Tibial artery (tissue), 4 donors: ENCODE results near the gene USP10.

Experiments
- DNase-seq, 2 donors: peaks; one replicate each; pipeline ENCODE4 v3.0.0-alpha.2; 2019
- H3K27ac ChIP-seq, 2 donors: fragments of 200-600 bp; sonication (generic) in 1 of 2; 1 replicate in 1 of 2; 2 replicates in 1 of 2; pipeline ENCODE4 v1.5.1; 2018 to 2019; ENCODE audit warnings: mild to moderate bottlenecking in 1 of 2
- H3K27me3 ChIP-seq, 2 donors: fragments of 200-600 bp; sonication (generic) in 1 of 2; one replicate each; pipeline versions ENCODE4 v1.5.1 to v1.6.0; 2016 to 2019
- H3K36me3 ChIP-seq, 3 donors: fragments of 200-600 bp; sonication (generic) in 2 of 3; one replicate each; pipeline ENCODE4 v1.5.1; 2016 to 2019; ENCODE audit warnings: mild to moderate bottlenecking in 2 of 3
- H3K4me1 ChIP-seq, 4 donors: fragments of 200-600 bp; sonication (generic) in 2 of 4; 1 replicate in 3 of 4; 2 replicates in 1 of 4; pipeline ENCODE4 v1.5.1; 2016 to 2019
- H3K4me3 ChIP-seq, 2 donors: fragments of 200-600 bp; sonication (generic) in 1 of 2; 1 replicate in 1 of 2; 2 replicates in 1 of 2; pipeline ENCODE4 v1.5.1; 2018 to 2019; ENCODE audit warnings: mild to moderate bottlenecking in 2 of 2
- H3K9me3 ChIP-seq, 3 donors: fragments of 200-600 bp; sonication (generic) in 1 of 3; one replicate each; pipeline ENCODE4 v1.5.1; 2016 to 2019
- intact Hi-C: fragments of 100-400 bp; cut with DNase I; formaldehyde crosslinking; loops from one replicate; pipeline ENCODE4 v1.15.0; 2023; ENCODE audit warnings: low total_unique reads
- TF ChIP-seq, protein P1 (sequence below), 2 experiments: fragments of 200-600 bp in 1 of 2; fragments of 450-650 bp in 1 of 2; IDR thresholded peaks; one replicate each; pipeline ENCODE4 v1.5.1; 2017 to 2019; ENCODE audit warnings: antibody characterized with exemption in 2 of 2, mild to moderate bottlenecking in 1 of 2, moderate library complexity in 1 of 2

Gene USP10

DNA sequence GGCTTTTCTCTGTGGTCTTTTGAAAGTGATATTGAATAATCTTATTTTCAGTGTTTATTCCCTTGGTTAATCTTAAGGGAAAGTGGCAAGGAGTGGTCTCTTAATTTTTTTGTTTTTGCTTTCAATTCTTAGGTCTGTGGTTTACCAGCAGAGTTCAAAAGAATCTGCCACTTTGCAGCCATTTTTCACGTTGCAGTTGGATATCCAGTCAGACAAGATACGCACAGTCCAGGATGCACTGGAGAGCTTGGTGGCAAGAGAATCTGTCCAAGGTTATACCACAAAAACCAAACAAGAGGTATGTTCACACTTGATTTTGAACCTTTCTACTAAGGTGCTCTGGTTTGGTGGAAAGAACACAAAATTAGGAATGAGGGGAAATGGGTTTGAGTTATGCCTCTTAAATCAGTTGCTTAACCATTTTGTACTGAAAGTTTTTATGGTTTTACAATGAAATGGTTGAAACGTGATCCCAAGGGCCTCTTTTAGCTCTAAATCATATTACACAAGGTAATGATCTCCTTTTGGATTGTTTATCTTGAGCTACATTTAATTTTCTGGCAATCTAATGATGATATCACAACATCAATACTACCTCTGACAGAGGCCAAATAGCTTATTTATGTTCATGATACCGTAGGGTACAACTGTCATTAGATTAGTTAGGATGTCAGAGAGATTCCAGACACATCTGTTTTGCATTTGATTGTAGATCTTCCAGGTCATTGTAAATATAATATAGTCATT is 68.4 kb downstream of the USP10 start:
- DNase-seq, result no peak
- H3K9me3 ChIP-seq, result no peaks in the 10 kb centered on the region
- peaks cover 52 to 90% (median 57%) of the 10 kb centered on the region in 3 donors for H3K36me3 ChIP-seq
- H3K4me1 ChIP-seq, result peaks cover 0 to 8% (median 0%) of the 10 kb centered on the region in 4 donors
- H3K4me3 ChIP-seq, result no peak overlapping the region
- no peak overlapping the region for H3K27ac ChIP-seq
- H3K27me3 ChIP-seq, result no peaks in the 10 kb centered on the region
- intact Hi-C loops, result no loop called here
- TF ChIP-seq, protein P1, sequence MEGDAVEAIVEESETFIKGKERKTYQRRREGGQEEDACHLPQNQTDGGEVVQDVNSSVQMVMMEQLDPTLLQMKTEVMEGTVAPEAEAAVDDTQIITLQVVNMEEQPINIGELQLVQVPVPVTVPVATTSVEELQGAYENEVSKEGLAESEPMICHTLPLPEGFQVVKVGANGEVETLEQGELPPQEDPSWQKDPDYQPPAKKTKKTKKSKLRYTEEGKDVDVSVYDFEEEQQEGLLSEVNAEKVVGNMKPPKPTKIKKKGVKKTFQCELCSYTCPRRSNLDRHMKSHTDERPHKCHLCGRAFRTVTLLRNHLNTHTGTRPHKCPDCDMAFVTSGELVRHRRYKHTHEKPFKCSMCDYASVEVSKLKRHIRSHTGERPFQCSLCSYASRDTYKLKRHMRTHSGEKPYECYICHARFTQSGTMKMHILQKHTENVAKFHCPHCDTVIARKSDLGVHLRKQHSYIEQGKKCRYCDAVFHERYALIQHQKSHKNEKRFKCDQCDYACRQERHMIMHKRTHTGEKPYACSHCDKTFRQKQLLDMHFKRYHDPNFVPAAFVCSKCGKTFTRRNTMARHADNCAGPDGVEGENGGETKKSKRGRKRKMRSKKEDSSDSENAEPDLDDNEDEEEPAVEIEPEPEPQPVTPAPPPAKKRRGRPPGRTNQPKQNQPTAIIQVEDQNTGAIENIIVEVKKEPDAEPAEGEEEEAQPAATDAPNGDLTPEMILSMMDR (IDR thresholded peaks at IDR 0.05), result no peak

DNA sequence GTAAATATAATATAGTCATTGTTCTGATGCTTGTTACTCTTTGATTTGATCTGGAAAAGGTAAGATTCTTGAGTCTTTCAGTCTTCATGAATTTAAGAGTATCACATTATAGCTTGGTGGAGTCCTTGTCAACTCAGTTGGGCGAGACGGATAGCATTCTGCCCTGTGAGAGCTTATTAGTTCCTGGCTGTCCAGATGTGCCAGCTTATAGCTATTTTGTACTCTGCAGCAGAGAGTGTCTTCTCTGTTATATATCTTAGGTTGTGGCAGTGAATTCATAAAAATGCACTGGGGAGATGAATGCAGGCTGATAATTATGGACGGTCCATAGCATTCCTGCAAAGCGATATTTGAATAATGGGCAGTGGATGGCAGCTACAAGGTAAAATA is 69.0 kb downstream of the USP10 start:
- no peak overlapping the region for H3K4me3 ChIP-seq
- H3K4me1 ChIP-seq, result peaks cover 0 to 8% (median 0%) of the 10 kb centered on the region in 4 donors
- no peaks in the 10 kb centered on the region for H3K27me3 ChIP-seq
- peaks cover 52 to 90% (median 55%) of the 10 kb centered on the region in 3 donors for H3K36me3 ChIP-seq
- intact Hi-C loops, result no loop called here
- TF ChIP-seq, protein P1 (IDR thresholded peaks at IDR 0.05), result no peak
- no peak overlapping the region for H3K27ac ChIP-seq
- no peaks in the 10 kb centered on the region for H3K9me3 ChIP-seq
- no peak for DNase-seq

DNA sequence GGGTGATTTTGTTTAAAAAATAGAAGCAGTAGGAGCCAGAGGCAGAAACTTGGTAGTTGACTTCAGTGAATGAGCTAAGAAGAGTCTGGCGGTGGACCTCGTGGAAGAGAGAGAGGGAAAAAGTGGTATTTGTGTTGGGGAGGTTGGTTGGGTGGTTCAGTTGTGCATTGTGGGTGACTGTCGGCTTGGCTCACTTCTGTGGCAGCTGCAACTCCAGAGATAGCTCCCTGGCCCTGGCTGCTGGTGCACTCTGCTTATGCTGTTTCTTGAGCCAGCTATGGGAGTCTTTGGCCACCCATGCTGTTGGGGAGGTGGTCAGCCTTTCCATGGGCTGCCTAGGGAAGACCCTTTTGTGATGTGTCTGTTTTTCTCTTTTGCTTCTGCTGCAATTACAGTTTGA is 69.6 kb downstream of the USP10 start:
- TF ChIP-seq, protein P1 (IDR thresholded peaks at IDR 0.05), result no peak
- H3K27me3 ChIP-seq, result no peaks in the 10 kb centered on the region
- H3K27ac ChIP-seq, result no peak overlapping the region
- peaks cover 0 to 8% (median 0%) of the 10 kb centered on the region in 4 donors for H3K4me1 ChIP-seq
- H3K4me3 ChIP-seq, result no peak overlapping the region
- H3K9me3 ChIP-seq, result no peaks in the 10 kb centered on the region
- DNase-seq, result no peak
- peaks cover 49 to 90% (median 52%) of the 10 kb centered on the region in 3 donors for H3K36me3 ChIP-seq
- intact Hi-C loops, result no loop called here

DNA sequence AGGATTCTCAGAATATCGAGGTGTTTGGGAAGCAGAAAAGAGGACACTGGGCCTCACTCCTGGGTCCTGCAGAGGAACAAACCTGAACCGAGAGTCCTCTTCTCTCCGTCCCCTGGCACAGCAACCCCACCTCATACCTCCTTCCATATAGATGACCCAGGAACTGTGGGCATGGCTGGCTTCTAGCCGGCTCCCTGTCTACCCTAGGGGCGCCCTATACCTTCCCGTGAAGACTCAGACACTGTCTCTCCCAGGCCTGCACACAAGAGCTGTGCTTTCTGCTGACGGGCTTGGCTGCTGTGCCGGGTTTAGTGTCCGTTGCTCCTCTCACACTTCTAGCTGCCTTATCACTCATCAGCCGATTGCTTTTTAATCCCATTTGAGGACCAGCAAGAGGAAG is 73.5 kb downstream of the USP10 start:
- TF ChIP-seq, protein P1 (IDR thresholded peaks at IDR 0.05), result no peak
- H3K9me3 ChIP-seq, result no peaks in the 10 kb centered on the region
- no peaks in the 10 kb centered on the region for H3K4me1 ChIP-seq
- intact Hi-C loops, result no loop called here
- H3K36me3 ChIP-seq, result peaks cover 34 to 95% (median 73%) of the 10 kb centered on the region in 3 donors
- no peaks in the 10 kb centered on the region for H3K27me3 ChIP-seq
- no peak overlapping the region for H3K4me3 ChIP-seq
- no peak for DNase-seq
- no peak overlapping the region for H3K27ac ChIP-seq

DNA sequence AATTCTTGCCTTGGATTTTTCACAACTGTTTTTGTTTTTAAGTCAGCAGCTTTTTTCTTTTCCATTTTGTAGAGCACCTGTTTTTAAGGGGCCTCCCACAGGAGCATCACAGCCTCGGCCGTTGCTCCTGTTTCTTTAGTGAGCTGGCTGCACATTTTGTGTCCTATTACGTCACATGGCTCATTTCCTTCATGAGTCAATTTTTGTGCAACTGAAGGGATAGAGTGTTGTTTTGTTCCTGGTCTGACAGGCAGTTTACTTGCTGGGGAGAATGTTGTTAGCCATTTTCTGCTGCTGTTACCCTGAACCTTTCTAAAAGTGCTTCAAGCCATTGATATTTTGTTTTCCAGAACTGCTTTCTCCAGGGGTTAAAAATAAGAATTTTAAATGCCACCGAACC is 75.0 kb downstream of the USP10 start:
- H3K4me1 ChIP-seq, result no peaks in the 10 kb centered on the region
- no peak overlapping the region for H3K4me3 ChIP-seq
- H3K36me3 ChIP-seq, result peaks cover 32 to 92% (median 74%) of the 10 kb centered on the region in 3 donors
- peak in 1 of 2 donors; percentile 64 for DNase-seq
- no peaks in the 10 kb centered on the region for H3K9me3 ChIP-seq
- intact Hi-C loops, result no loop called here
- TF ChIP-seq, protein P1 (IDR thresholded peaks at IDR 0.05), result no peak
- no peaks in the 10 kb centered on the region for H3K27me3 ChIP-seq
- H3K27ac ChIP-seq, result peak overlapping the region in 1 of 2 donors; percentile 17
